Peyer's patch (tissue), 4 donors: ENCODE measurements around the gene FAM229B. TPM values are rescaled to one million over a fixed set of nuclear protein-coding genes. Genes with fewer than 3 reads are reported as not detected.

Experiments used
- DNase-seq, 3 donors: peaks; one replicate each; pipeline ENCODE4 v3.0.0-alpha.2; 2017 to 2019
- H3K27ac ChIP-seq, 4 donors: fragments of 200-600 bp; sonication (generic); one replicate each; pipeline ENCODE4 v1.5.1; 2016 to 2019
- H3K27me3 ChIP-seq, 2 donors: fragments of 200-600 bp; sonication (generic); one replicate each; pipeline ENCODE4 v1.5.1; 2019
- H3K36me3 ChIP-seq, 3 donors: fragments of 200-600 bp; sonication (generic); one replicate each; pipeline ENCODE4 v1.5.1; 2016 to 2019
- H3K4me1 ChIP-seq, 4 donors: fragments of 200-600 bp; sonication (generic); one replicate each; pipeline ENCODE4 v1.5.1; 2016 to 2019
- H3K4me3 ChIP-seq, 4 donors: fragments of 200-600 bp; sonication (generic); 1 replicate in 3 of 4; 2 replicates in 1 of 4; pipeline ENCODE4 v1.5.1; 2016 to 2019; ENCODE audit warnings: mild to moderate bottlenecking in 1 of 4
- H3K9me3 ChIP-seq, 4 donors: fragments of 200-600 bp; sonication (generic); one replicate each; pipeline ENCODE4 v1.5.1; 2016 to 2019; ENCODE audit warnings: mild to moderate bottlenecking in 1 of 4
- POLR2A ChIP-seq, 2 donors: fragments of 450-650 bp; IDR thresholded peaks; one replicate each; pipeline ENCODE4 v1.5.1; 2017; ENCODE audit warnings: antibody characterized with exemption in 2 of 2, mild to moderate bottlenecking in 2 of 2, moderate library complexity in 2 of 2
- total RNA-seq, 4 donors: library from RNA; depleted of rRNA; stranded (reverse); fragments of >200 nt; gene quantifications; one replicate each; pipeline ENCODE4 v1.1.0, GENCODE V29; 2016
- TF ChIP-seq, protein P1 (sequence below), 6 experiments: fragments of 450-650 bp in 4 of 6; fragments of 200-600 bp in 2 of 6; sonication (generic) in 1 of 6; IDR thresholded peaks; one replicate each; pipeline ENCODE4 v1.5.1; 2017 to 2019; ENCODE audit warnings: antibody characterized with exemption in 6 of 6, mild to moderate bottlenecking in 3 of 6, moderate library complexity in 1 of 6

FAM229B gene
- total RNA-seq, 4 donors from 2014 or later = 1.2 to 13.2 (median 2.9) TPM; not detected in 1

DNA sequence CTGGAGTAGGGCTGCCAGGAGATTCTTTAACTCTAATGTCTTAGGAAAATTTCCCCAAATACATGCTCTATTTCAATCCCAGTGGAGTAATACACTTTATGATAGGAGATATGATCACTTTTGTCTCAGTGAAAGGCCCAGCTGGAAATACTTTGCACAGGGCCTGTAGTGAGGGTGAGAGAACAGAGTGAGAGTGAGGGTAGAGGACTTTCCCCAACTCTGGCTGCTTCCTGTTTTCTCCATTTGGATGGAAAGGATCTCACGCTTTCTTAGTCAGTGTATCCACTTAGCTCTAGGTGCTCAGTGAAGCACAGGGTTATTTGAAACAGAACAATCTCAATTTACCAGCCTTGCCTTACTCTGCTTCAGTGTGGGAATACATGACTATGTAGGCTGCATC, 36.6 kb downstream of the FAM229B start:
- Histone ChIP-seq H3K27ac (no peak overlapping the region), H3K9me3 (no peaks in the 10 kb centered on the region), H3K36me3 (peaks cover 0 to 28% (median 0%) of the 10 kb centered on the region in 3 donors), H3K4me3 (no peak overlapping the region), H3K27me3 (no peaks in the 10 kb centered on the region), H3K4me1 (no peaks in the 10 kb centered on the region)
- DNase-seq = no peak
- no peak for TF ChIP-seq POLR2A (IDR thresholded peaks at IDR 0.05)
- TF ChIP-seq, protein P1, sequence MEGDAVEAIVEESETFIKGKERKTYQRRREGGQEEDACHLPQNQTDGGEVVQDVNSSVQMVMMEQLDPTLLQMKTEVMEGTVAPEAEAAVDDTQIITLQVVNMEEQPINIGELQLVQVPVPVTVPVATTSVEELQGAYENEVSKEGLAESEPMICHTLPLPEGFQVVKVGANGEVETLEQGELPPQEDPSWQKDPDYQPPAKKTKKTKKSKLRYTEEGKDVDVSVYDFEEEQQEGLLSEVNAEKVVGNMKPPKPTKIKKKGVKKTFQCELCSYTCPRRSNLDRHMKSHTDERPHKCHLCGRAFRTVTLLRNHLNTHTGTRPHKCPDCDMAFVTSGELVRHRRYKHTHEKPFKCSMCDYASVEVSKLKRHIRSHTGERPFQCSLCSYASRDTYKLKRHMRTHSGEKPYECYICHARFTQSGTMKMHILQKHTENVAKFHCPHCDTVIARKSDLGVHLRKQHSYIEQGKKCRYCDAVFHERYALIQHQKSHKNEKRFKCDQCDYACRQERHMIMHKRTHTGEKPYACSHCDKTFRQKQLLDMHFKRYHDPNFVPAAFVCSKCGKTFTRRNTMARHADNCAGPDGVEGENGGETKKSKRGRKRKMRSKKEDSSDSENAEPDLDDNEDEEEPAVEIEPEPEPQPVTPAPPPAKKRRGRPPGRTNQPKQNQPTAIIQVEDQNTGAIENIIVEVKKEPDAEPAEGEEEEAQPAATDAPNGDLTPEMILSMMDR (IDR thresholded peaks at IDR 0.05) = no peak

DNA sequence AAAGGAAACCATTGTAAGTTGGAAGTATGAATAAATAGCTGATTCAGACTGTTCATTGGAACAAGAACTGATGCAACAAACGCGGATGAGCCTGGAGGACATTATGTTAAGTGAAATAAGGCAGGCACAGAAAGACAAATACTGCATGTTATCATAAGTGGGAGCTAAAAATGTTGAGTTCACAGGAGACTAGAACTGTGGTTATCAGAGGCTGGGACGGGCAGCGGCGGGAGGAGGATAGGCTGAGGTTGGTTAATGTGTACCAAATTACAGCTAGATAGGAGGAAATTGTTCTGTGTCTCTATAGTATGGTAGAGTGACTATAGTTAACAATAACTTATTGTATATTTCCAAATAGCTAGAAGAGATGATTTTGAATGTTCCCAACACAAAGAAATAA, 40.8 kb downstream of the FAM229B start:
- Histone ChIP-seq H3K4me3 (no peak overlapping the region), H3K27me3 (no peaks in the 10 kb centered on the region), H3K36me3 (peaks cover 0 to 21% (median 0%) of the 10 kb centered on the region in 3 donors), H3K9me3 (no peaks in the 10 kb centered on the region), H3K27ac (no peak overlapping the region), H3K4me1 (no peaks in the 10 kb centered on the region)
- DNase-seq = no peak
- TF ChIP-seq, protein P1 (IDR thresholded peaks at IDR 0.05) = no peak
- no peak for TF ChIP-seq POLR2A (IDR thresholded peaks at IDR 0.05)

DNA sequence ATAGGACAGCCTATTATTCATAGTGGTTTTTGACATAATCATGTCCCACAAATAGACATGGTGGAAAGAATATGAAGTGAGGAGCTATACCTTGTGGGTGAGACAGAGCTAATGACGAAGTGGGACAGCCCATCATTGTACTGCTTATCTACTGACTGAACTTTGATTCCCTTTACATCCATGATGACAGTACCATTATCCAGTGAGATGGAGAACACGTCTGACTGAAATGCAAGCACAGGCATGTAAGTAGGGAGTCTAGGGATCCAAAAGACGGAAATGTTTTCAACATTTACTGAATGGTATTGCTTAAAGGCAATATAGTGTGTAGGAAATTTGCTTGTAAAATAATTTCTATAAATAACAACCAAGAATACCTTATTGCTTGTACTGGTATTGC, 43.5 kb downstream of the FAM229B start:
- TF ChIP-seq, protein P1 (IDR thresholded peaks at IDR 0.05) = no peak
- no peak for TF ChIP-seq POLR2A (IDR thresholded peaks at IDR 0.05)
- H3K27ac ChIP-seq = no peak overlapping the region
- no peak for DNase-seq
- peaks cover 0 to 17% (median 0%) of the 10 kb centered on the region in 3 donors for H3K36me3 ChIP-seq
- H3K4me3 ChIP-seq = no peak overlapping the region
- H3K27me3 ChIP-seq = no peaks in the 10 kb centered on the region
- H3K9me3 ChIP-seq = no peaks in the 10 kb centered on the region
- no peaks in the 10 kb centered on the region for H3K4me1 ChIP-seq

DNA sequence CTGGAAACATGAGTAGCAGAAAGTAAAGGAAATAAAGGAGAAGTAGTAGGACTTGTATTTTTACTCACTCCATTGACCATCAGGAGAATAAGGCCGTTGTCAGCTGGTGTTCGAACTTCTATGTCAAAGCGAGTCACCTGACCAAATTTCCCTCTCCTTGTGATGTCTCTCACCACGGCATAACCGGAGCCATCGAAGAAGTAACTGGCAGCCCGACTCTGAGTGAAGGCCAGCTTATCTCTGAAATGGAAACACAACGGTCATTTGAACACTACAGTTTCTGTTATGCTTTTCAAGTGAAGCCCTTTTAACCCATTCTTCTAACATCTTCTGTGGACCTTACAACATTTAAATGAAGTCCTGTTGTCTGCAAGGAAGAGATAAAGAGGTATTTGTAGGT, 51.7 kb downstream of the FAM229B start:
- no peaks in the 10 kb centered on the region for H3K9me3 ChIP-seq
- no peaks in the 10 kb centered on the region for H3K27me3 ChIP-seq
- H3K27ac ChIP-seq = no peak overlapping the region
- H3K4me1 ChIP-seq = no peaks in the 10 kb centered on the region
- TF ChIP-seq, protein P1 (IDR thresholded peaks at IDR 0.05) = no peak
- no peak for TF ChIP-seq POLR2A (IDR thresholded peaks at IDR 0.05)
- DNase-seq = no peak
- H3K36me3 ChIP-seq = peaks cover 0 to 29% (median 0%) of the 10 kb centered on the region in 3 donors
- H3K4me3 ChIP-seq = no peak overlapping the region

DNA sequence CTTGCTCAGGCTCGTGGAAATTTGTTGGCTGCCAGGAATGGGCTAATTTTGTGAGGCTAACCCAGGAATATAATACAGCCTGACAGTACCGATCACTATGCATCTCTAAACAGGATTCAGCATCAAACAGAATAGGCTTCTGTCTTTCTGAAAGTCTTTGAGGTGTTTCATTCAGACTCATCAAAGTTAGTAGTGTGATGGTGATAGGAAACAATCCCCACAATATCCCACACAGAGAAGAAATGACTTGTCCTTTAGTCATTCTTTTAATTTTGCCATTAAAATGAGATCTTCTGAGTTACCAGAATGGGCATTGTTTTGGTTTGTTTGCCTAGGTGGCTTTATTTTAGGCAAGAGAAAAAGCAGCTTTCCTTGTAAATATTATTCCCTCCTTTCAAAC, 54.3 kb downstream of the FAM229B start:
- H3K4me3 ChIP-seq = no peak overlapping the region
- H3K9me3 ChIP-seq = no peaks in the 10 kb centered on the region
- peaks cover 0 to 33% (median 0%) of the 10 kb centered on the region in 3 donors for H3K36me3 ChIP-seq
- no peak overlapping the region for H3K27ac ChIP-seq
- TF ChIP-seq POLR2A (IDR thresholded peaks at IDR 0.05) = no peak
- TF ChIP-seq, protein P1 (IDR thresholded peaks at IDR 0.05) = no peak
- no peaks in the 10 kb centered on the region for H3K4me1 ChIP-seq
- DNase-seq = no peak
- no peaks in the 10 kb centered on the region for H3K27me3 ChIP-seq
